ENCODE data around the gene NALCN. TPM values are rescaled to one million over a fixed set of nuclear protein-coding genes. Genes with fewer than 3 reads are reported as not detected.
"Not testable (repeated sequence)": the region's sequence is repeated elsewhere in the genome, so short reads cannot be mapped to it uniquely, and the experiment has no call there.

The NALCN gene
- total RNA-seq, 4 donors from 2014 or later: 0.32 to 0.41 TPM; not detected in 2

- no peak for DNase-seq
- TF ChIP-seq POLR2AphosphoS5 (IDR thresholded peaks at IDR 0.05) (no peak), CTCF (IDR thresholded peaks at IDR 0.05) (no peak), EP300 (IDR thresholded peaks at IDR 0.05; ENCODE audit: low read depth) (no peak), POLR2A (IDR thresholded peaks at IDR 0.05) (no peak)
- Histone ChIP-seq H3K27me3 (no peaks in the 10 kb centered on the region), H3K4me1 (no peaks in the 10 kb centered on the region), H3K4me3 (no peak overlapping the region), H3K27ac (no peak overlapping the region), H3K36me3 (no peaks in the 10 kb centered on the region), H3K9me3 (no peaks in the 10 kb centered on the region)
- in situ Hi-C loops (cut with MboI; ENCODE audit: low pct_ligation_motif_present in 1 of 4, low pct_unique_long_range_greater_than_20kb in 1 of 4, low sequenced_read_pairs in 3 of 4): no loop called here
- intact Hi-C loops (cut with DNase I; ENCODE audit: low total_unique reads): no loop called here
- 90% methylated on average over 10 of the region's 10 CpGs; no CpG with 5 or more reads in 1 of the 2 donors for WGBS, 2 donors (ENCODE audit: low coverage in 1 of 2)
Observed at GRCh38 chr13:101317986-101318523, 98.3 kb downstream of the NALCN start.

GRCh38 chr13:101313479-101313878, 102.8 kb downstream of the NALCN start:
- H3K27ac ChIP-seq; H3K27me3 ChIP-seq; H3K4me3 ChIP-seq; DNase-seq; H3K36me3 ChIP-seq; H3K4me1 ChIP-seq; in situ Hi-C loops (cut with MboI; ENCODE audit: low pct_ligation_motif_present in 1 of 4, low pct_unique_long_range_greater_than_20kb in 1 of 4, low sequenced_read_pairs in 3 of 4); intact Hi-C loops (cut with DNase I; ENCODE audit: low total_unique reads); H3K9me3 ChIP-seq: not testable (repeated sequence)
- WGBS, 2 donors (ENCODE audit: low coverage in 1 of 2): 80 to 83% methylated on average over 1 of the region's 1 CpG

GRCh38 chr13:101309014-101309619, 107.2 kb downstream of the NALCN start:
- H3K36me3 ChIP-seq: no peaks in the 10 kb centered on the region
- no peak overlapping the region for H3K4me3 ChIP-seq
- no peaks in the 10 kb centered on the region for H3K4me1 ChIP-seq
- intact Hi-C loops (cut with DNase I; ENCODE audit: low total_unique reads): no loop called here
- no peak for TF ChIP-seq POLR2A (IDR thresholded peaks at IDR 0.05)
- in situ Hi-C loops (cut with MboI; ENCODE audit: low pct_ligation_motif_present in 1 of 4, low pct_unique_long_range_greater_than_20kb in 1 of 4, low sequenced_read_pairs in 3 of 4): no loop called here
- no peaks in the 10 kb centered on the region for H3K9me3 ChIP-seq
- H3K27me3 ChIP-seq: no peaks in the 10 kb centered on the region
- H3K27ac ChIP-seq: no peak overlapping the region
- no peak for DNase-seq

- no peaks in the 10 kb centered on the region for H3K4me1 ChIP-seq
- H3K4me3 ChIP-seq: no peak overlapping the region
- no peak overlapping the region for H3K27ac ChIP-seq
- no peak for TF ChIP-seq EP300 (IDR thresholded peaks at IDR 0.05; ENCODE audit: low read depth)
- TF ChIP-seq POLR2AphosphoS5 (IDR thresholded peaks at IDR 0.05): no peak
- no peak for TF ChIP-seq CTCF (IDR thresholded peaks at IDR 0.05)
- no peak for TF ChIP-seq POLR2A (IDR thresholded peaks at IDR 0.05)
- no peaks in the 10 kb centered on the region for H3K27me3 ChIP-seq
- no peaks in the 10 kb centered on the region for H3K9me3 ChIP-seq
- intact Hi-C loops (cut with DNase I; ENCODE audit: low total_unique reads): no loop called here
- WGBS, 2 donors (ENCODE audit: low coverage in 1 of 2): 69 to 75% methylated on average over 4 of the region's 4 CpGs
- DNase-seq: no peak
- no peaks in the 10 kb centered on the region for H3K36me3 ChIP-seq
- in situ Hi-C loops (cut with MboI; ENCODE audit: low pct_ligation_motif_present in 1 of 4, low pct_unique_long_range_greater_than_20kb in 1 of 4, low sequenced_read_pairs in 3 of 4): no loop called here
Observed at GRCh38 chr13:101308247-101309013, 107.9 kb downstream of the NALCN start.

GRCh38 chr13:101307181-101307701, 109.1 kb downstream of the NALCN start:
- Histone ChIP-seq H3K27ac (no peak overlapping the region), H3K27me3 (no peaks in the 10 kb centered on the region), H3K4me3 (no peak overlapping the region), H3K9me3 (no peaks in the 10 kb centered on the region), H3K36me3 (no peaks in the 10 kb centered on the region), H3K4me1 (no peaks in the 10 kb centered on the region)
- in situ Hi-C loops (cut with MboI; ENCODE audit: low pct_ligation_motif_present in 1 of 4, low pct_unique_long_range_greater_than_20kb in 1 of 4, low sequenced_read_pairs in 3 of 4): no loop called here
- no peak for DNase-seq
- no peak for TF ChIP-seq POLR2A (IDR thresholded peaks at IDR 0.05)
- TF ChIP-seq EP300 (IDR thresholded peaks at IDR 0.05; ENCODE audit: low read depth): no peak
- TF ChIP-seq CTCF (IDR thresholded peaks at IDR 0.05): no peak
- no peak for TF ChIP-seq POLR2AphosphoS5 (IDR thresholded peaks at IDR 0.05)
- WGBS, 2 donors (ENCODE audit: low coverage in 1 of 2): 73 to 94% methylated on average over 4 to 5 of the region's 5 CpGs
- intact Hi-C loops (cut with DNase I; ENCODE audit: low total_unique reads): no loop called here
